Astrocyte of the spinal cord (primary cell): Measurements from ENCODE around the gene CUL7.

Experiments used
- DNase-seq: peaks from one replicate; pipeline ENCODE4 v3.0.0; 2011; ENCODE audit warnings: low read depth, low spot score
- H3K4me3 ChIP-seq: 2 replicates; pipeline ENCODE4 v1.5.1; 2011; ENCODE audit warnings: low read depth, mild to moderate bottlenecking, low read length, moderate library complexity
- in situ Hi-C: cut with HindIII; loops from 2 replicates; pipeline ENCODE4 v1.10.0; 2017; ENCODE audit warnings: low sequenced_read_pairs
- TF ChIP-seq, protein P1 (sequence below): IDR thresholded peaks from 2 replicates; pipeline ENCODE4 v1.5.1; 2012; ENCODE audit warnings: low read depth, mild to moderate bottlenecking, low read length, inconsistent platforms

CUL7 gene

DNA sequence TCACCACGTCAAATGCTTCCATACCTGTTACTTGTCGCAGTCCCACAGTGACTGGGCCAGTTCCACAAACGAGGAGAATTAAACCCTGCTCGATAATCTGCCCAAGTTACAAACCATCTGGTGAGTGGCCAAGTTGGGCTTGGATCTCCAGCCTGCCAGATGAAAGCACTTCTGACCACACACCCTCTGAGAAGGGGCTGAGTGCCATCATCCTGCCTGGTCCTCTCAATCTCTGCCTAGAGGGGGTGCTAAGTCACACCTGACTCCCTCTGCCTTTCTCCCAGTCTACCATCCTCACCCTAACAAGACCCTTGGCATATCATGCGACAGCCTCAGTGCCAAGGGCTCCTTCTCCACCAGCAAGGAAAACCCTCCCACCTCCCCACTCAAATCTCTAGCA, 16.5 kb downstream of the CUL7 start:
- no peak for DNase-seq
- TF ChIP-seq, protein P1, sequence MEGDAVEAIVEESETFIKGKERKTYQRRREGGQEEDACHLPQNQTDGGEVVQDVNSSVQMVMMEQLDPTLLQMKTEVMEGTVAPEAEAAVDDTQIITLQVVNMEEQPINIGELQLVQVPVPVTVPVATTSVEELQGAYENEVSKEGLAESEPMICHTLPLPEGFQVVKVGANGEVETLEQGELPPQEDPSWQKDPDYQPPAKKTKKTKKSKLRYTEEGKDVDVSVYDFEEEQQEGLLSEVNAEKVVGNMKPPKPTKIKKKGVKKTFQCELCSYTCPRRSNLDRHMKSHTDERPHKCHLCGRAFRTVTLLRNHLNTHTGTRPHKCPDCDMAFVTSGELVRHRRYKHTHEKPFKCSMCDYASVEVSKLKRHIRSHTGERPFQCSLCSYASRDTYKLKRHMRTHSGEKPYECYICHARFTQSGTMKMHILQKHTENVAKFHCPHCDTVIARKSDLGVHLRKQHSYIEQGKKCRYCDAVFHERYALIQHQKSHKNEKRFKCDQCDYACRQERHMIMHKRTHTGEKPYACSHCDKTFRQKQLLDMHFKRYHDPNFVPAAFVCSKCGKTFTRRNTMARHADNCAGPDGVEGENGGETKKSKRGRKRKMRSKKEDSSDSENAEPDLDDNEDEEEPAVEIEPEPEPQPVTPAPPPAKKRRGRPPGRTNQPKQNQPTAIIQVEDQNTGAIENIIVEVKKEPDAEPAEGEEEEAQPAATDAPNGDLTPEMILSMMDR = no peak
- no peak overlapping the region for H3K4me3 ChIP-seq
- in situ Hi-C loops = no loop called here

DNA sequence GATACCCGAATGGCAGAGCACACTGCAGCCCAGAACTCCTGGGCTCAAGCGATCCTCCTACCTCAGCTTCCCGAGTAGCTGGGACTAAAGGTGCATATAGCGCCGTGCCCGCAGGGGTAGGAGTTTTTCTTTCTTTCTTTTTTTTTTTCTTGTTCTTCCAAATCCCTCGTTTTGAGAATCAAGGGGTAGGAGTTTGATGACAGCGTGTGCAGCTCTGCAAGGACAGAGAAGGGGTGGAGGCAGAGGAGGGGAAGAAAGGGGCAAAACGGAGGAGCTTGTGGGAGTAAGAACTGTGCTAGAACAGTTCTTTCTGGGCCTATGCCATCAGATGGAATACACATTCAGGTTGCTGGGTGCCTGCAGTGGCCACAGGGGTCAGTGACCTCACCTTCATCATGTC, 16.9 kb downstream of the CUL7 start:
- TF ChIP-seq, protein P1 = no peak
- no peak for DNase-seq
- in situ Hi-C loops = no loop called here
- no peak overlapping the region for H3K4me3 ChIP-seq

DNA sequence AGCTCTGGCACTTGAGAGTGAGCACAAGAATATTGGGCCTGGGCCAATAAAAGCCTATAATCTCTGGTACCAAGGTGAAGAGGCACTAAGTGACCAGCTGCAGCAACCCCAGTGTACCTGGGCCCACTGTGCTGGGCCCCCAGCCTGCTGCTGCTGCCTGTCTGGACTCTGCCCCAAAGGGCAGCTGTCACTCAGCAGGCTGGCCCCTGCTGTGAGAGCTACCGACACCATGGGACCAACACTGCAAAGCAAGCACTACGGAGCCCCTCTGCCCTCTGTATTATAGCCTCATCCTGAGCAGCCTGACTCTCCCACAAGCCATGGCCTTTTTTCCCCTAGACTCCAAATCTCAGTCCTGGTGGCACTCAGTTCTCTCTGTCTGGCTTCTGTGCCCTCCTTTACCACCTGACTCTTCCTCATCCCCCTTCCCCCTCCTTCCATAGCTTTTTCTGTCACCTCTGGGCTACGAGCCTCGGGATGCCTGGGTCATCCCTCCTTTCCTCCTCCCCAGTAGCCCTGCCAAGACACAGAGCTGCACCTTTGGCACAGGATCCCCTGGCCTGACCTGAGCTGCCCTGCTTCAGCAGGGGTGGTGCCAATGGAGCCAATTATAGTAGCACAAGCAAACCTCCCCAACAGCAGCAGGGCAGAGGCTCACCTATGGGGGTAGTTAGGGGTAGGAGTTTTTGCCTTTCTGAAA, 18.0 kb downstream of the CUL7 start:
- H3K4me3 ChIP-seq = no peak overlapping the region
- DNase-seq = no peak
- in situ Hi-C loops = no loop called here
- TF ChIP-seq, protein P1 = no peak

DNA sequence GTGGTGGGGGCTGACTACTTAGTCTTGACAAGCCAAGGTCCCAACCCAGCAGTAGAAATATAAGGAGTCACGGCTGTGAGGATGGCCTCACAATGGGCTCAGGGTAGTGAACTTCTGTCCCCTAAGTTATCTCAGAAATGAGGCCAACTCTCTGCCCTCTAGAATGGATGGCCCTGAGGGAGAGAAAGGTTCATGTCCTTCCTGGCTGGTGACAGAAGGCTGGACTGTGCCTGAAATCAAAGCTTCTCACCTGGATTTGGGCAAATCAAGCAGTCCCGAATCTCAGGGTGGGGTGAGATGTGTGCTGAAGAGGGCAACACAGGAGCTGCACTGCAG, 19.5 kb downstream of the CUL7 start:
- TF ChIP-seq, protein P1 = no peak
- in situ Hi-C loops = no loop called here
- H3K4me3 ChIP-seq = no peak overlapping the region
- no peak for DNase-seq

DNA sequence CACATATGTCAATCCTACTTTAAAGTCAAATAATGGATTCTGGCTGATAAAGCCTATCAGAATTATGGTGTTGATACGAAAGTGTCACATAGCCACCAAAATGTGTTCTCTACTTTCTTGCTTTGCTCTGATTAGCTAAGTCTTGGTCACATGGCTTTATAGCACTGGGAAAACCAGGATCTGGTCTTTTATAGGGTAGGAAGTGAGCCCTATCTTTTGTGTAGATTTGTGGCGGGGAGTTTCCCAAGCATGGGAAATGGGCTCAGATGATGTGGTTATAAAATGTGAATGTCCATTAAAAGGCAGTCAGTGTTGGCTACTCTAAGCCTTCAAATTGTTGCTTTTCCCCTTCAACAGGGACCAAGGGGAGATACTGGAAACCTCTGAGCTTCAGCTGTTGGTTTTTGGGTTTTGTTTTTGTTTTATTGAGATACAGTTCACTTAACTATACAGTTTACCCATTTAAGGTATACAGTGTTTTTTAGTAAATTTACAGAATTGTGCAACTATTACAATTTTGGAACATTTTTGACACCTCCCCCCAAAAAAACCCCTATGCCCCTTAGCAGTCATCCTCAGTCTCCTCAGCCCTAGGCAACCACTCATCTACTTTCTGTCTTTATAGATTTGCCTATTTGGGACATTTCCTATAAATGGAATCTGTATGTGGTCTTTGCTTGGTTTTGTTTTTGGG, 20.0 kb downstream of the CUL7 start:
- in situ Hi-C loops = no loop called here
- no peak overlapping the region for H3K4me3 ChIP-seq
- TF ChIP-seq, protein P1 = no peak
- no peak for DNase-seq

DNA sequence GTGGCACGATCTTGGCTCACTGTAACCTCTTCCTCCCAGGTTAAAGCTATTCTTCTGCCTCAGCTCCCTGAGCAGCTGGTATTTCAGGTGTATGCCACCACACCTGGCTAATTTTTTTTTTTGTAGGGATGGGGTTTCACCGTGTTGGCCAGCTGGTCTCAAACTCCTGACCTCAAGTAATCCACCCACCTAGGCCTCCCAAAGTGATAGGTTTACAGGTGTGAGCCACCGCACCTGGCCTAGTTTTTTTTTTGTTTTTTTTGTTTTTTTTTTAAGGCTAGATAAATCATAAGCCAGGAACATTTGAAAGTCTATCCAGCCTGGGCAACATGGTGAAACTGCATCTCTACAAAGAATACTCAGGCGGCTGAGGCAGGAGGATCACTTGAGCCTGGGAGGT, 21.3 kb downstream of the CUL7 start:
- no peak overlapping the region for H3K4me3 ChIP-seq
- in situ Hi-C loops = no loop called here
- no peak for DNase-seq
- TF ChIP-seq, protein P1 = no peak
